ENCODE results near the gene SIGLEC1. TPM values are rescaled to one million over a fixed set of nuclear protein-coding genes. Genes with fewer than 3 reads are reported as not detected.

Gene SIGLEC1
- total and polyA plus RNA-seq, 2 experiments from 2014 or later, result not detected

GRCh38 chr20:3711484-3711941 is 887 bp downstream of the SIGLEC1 start:
- Mint-ChIP-seq H3K9me3 (no peaks in the 10 kb centered on the region), H3K27me3 (ENCODE audit: insufficient read depth, low read depth, poor library complexity) (peaks cover 3% of the 10 kb centered on the region), H3K4me1 (no peaks in the 10 kb centered on the region), H3K27ac (no peak overlapping the region), H3K36me3 (ENCODE audit: low read depth) (no peaks in the 10 kb centered on the region), H3K4me3 (no peak overlapping the region)
- Histone ChIP-seq H3K9me2 (ENCODE audit: insufficient read depth) (no peaks in the 10 kb centered on the region), H2AFZ (no peak overlapping the region), H3F3A (replicated peaks; ENCODE audit: low read depth) (no peaks in the 10 kb centered on the region), H3K4me2 (no peak overlapping the region), H3K79me2 (replicated peaks; ENCODE audit: insufficient read depth) (no peaks in the 10 kb centered on the region), H3K4me1 (ENCODE audit: insufficient read depth) (no peaks in the 10 kb centered on the region), H3K27me3 (ENCODE audit: insufficient read depth) (no peaks in the 10 kb centered on the region), H3K27ac (ENCODE audit: low read depth) (no peak overlapping the region), H3K36me3 (ENCODE audit: insufficient read depth) (no peaks in the 10 kb centered on the region), H3K4me3 (no peak overlapping the region), H4K20me1 (replicated peaks; ENCODE audit: insufficient read depth) (no peaks in the 10 kb centered on the region)
- TF ChIP-seq POLR2AphosphoS5 (IDR thresholded peaks at IDR 0.05; ENCODE audit: low read depth) (no peak), CREB1 (CRISPR knock-in tag; IDR thresholded peaks at IDR 0.05; ENCODE audit: low read depth) (no peak), EZH2phosphoT487 (IDR thresholded peaks at IDR 0.05; ENCODE audit: unreplicated experiment) (no peak), ETS1 (IDR thresholded peaks at IDR 0.05) (no peak), ZNF331 (CRISPR knock-in tag; IDR thresholded peaks at IDR 0.05; ENCODE audit: low read depth) (no peak), JUNB (IDR thresholded peaks at IDR 0.05; ENCODE audit: unreplicated experiment) (no peak), NANOG (IDR thresholded peaks at IDR 0.05; ENCODE audit: borderline replicate concordance) (no peak), ZNF114 (CRISPR knock-in tag; IDR thresholded peaks at IDR 0.05) (no peak)
- ATAC-seq, result no peak
- no peak for DNase-seq (ENCODE audit: low spot score)

- Mint-ChIP-seq H3K9me3 (no peaks in the 10 kb centered on the region), H3K27me3 (ENCODE audit: insufficient read depth, low read depth, poor library complexity) (peaks cover 3% of the 10 kb centered on the region), H3K4me1 (no peaks in the 10 kb centered on the region), H3K36me3 (ENCODE audit: low read depth) (no peaks in the 10 kb centered on the region), H3K27ac (no peak overlapping the region), H3K4me3 (no peak overlapping the region)
- ATAC-seq, result peak; percentile 91
- H2AFZ ChIP-seq, result peak overlapping the region; percentile 47; the same call in 1 of the 2 replicates
- H3K79me2 ChIP-seq (replicated peaks; ENCODE audit: insufficient read depth), result no peaks in the 10 kb centered on the region
- no peaks in the 10 kb centered on the region for H3K9me2 ChIP-seq (ENCODE audit: insufficient read depth)
- no peaks in the 10 kb centered on the region for H3K27me3 ChIP-seq (ENCODE audit: insufficient read depth)
- peak; percentile 82 for DNase-seq (ENCODE audit: low spot score)
- no peaks in the 10 kb centered on the region for H3F3A ChIP-seq (replicated peaks; ENCODE audit: low read depth)
- no peaks in the 10 kb centered on the region for H3K4me1 ChIP-seq (ENCODE audit: insufficient read depth)
- no peaks in the 10 kb centered on the region for H4K20me1 ChIP-seq (replicated peaks; ENCODE audit: insufficient read depth)
- no peak overlapping the region for H3K4me3 ChIP-seq
- TF ChIP-seq NANOG (IDR thresholded peaks at IDR 0.05; ENCODE audit: borderline replicate concordance) (no peak), ZNF331 (CRISPR knock-in tag; IDR thresholded peaks at IDR 0.05; ENCODE audit: low read depth) (no peak), CTCF (conservative IDR thresholded peaks at IDR 0.05; ENCODE audit: low read depth in 2 of 2) (peak; percentile 91 to 99)
- H3K4me2 ChIP-seq, result peak overlapping the region; percentile 73; the same call in 1 of the 2 replicates
- no peaks in the 10 kb centered on the region for H3K36me3 ChIP-seq (ENCODE audit: insufficient read depth)
- H3K27ac ChIP-seq (ENCODE audit: low read depth), result no peak overlapping the region
Measured at GRCh38 chr20:3710703-3711483, 1.5 kb downstream of the SIGLEC1 start.
